Activated CD8-positive, alpha-beta T cell treated with anti-CD3 and anti-CD28 coated beads for 36 hours (primary cell): ENCODE data around the gene ANKRD23. TPM values are rescaled to one million over a fixed set of nuclear protein-coding genes. Genes with fewer than 3 reads are reported as not detected.

ENCODE experiments used
- ATAC-seq: fragments of 200-7000 bp; cut with Tn5 transposase; one replicate; pipeline ENCODE4 v1.10.0; 2021; ENCODE audit warnings: mild to moderate bottlenecking, moderate library complexity
- CTCF ChIA-PET: fragments of 350-600 bp; sonication (Branson Sonifier 250); formaldehyde crosslinking; loops from one replicate; lab custom pipeline; 2021; ENCODE audit warnings: antibody characterized with exemption; lab: Charles Lee
- POLR2A ChIA-PET: fragments of 350-600 bp; sonication (Branson Sonifier 250); formaldehyde crosslinking; loops from one replicate; lab custom pipeline; 2021; ENCODE audit warnings: antibody characterized with exemption; lab: Charles Lee
- DNase-seq: peaks from one replicate; pipeline ENCODE4 v3.0.0-alpha.2; 2020
- H3K27ac Mint-ChIP-seq: one replicate; pipeline ENCODE4 v1.8.0; 2021; ENCODE audit warnings: mild to moderate bottlenecking, mixed read lengths
- H3K27me3 Mint-ChIP-seq: one replicate; pipeline ENCODE4 v1.8.0; 2021; ENCODE audit warnings: mixed read lengths
- H3K36me3 Mint-ChIP-seq: one replicate; pipeline ENCODE4 v1.8.0; 2021; ENCODE audit warnings: low read depth, mixed read lengths
- H3K4me1 Mint-ChIP-seq: one replicate; pipeline ENCODE4 v1.8.0; 2021; ENCODE audit warnings: low read depth, mixed read lengths
- H3K4me3 Mint-ChIP-seq: one replicate; pipeline ENCODE4 v1.8.0; 2021; ENCODE audit warnings: mild to moderate bottlenecking, moderate library complexity, mixed read lengths
- H3K9me3 Mint-ChIP-seq: one replicate; pipeline ENCODE4 v1.8.0; 2021; ENCODE audit warnings: mixed read lengths
- intact Hi-C: fragments of 100-400 bp; cut with micrococcal nuclease; formaldehyde crosslinking; loops from one replicate; pipeline ENCODE4 v1.10.0; 2022
- total RNA-seq, 2 experiments: library from RNA; stranded (reverse); gene quantifications; one replicate each; pipeline ENCODE4 v1.2.3, GENCODE V29; 2021
- TF ChIP-seq, protein P1 (sequence below): fragments of 200-600 bp; IDR thresholded peaks from one replicate; pipeline ENCODE4 v1.8.0; 2022; ENCODE audit warnings: antibody characterized with exemption, mild to moderate bottlenecking

Gene ANKRD23
- total RNA-seq, 2 experiments from 2014 or later, result 5.3 to 5.7 TPM

GRCh38 chr2:96842600-96842999 lies 1.2 kb downstream of the ANKRD23 start:
- no peak for DNase-seq
- Mint-ChIP-seq H3K4me1 (peaks cover 18% of the 10 kb centered on the region), H3K4me3 (no peak overlapping the region), H3K36me3 (peaks cover 6% of the 10 kb centered on the region), H3K9me3 (no peaks in the 10 kb centered on the region), H3K27ac (no peak overlapping the region), H3K27me3 (no peaks in the 10 kb centered on the region)
- intact Hi-C loops, result no loop called here
- POLR2A ChIA-PET, result interaction anchor here (0.8 to 3.6 kb wide), 4 partner anchors 9 to 85 kb away, joined by 3 to 20 read pairs (median 3); partner anchors contain the start of gene ANKRD39
- no peak for ATAC-seq
- TF ChIP-seq, protein P1, sequence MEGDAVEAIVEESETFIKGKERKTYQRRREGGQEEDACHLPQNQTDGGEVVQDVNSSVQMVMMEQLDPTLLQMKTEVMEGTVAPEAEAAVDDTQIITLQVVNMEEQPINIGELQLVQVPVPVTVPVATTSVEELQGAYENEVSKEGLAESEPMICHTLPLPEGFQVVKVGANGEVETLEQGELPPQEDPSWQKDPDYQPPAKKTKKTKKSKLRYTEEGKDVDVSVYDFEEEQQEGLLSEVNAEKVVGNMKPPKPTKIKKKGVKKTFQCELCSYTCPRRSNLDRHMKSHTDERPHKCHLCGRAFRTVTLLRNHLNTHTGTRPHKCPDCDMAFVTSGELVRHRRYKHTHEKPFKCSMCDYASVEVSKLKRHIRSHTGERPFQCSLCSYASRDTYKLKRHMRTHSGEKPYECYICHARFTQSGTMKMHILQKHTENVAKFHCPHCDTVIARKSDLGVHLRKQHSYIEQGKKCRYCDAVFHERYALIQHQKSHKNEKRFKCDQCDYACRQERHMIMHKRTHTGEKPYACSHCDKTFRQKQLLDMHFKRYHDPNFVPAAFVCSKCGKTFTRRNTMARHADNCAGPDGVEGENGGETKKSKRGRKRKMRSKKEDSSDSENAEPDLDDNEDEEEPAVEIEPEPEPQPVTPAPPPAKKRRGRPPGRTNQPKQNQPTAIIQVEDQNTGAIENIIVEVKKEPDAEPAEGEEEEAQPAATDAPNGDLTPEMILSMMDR, result no peak
- CTCF ChIA-PET, result interaction anchor here (0.8 to 4.0 kb wide), 6 partner anchors 9 to 96 kb away, joined by 3 to 29 read pairs (median 4); partner anchors contain the start of genes ANKRD39 and CNNM3

DNA sequence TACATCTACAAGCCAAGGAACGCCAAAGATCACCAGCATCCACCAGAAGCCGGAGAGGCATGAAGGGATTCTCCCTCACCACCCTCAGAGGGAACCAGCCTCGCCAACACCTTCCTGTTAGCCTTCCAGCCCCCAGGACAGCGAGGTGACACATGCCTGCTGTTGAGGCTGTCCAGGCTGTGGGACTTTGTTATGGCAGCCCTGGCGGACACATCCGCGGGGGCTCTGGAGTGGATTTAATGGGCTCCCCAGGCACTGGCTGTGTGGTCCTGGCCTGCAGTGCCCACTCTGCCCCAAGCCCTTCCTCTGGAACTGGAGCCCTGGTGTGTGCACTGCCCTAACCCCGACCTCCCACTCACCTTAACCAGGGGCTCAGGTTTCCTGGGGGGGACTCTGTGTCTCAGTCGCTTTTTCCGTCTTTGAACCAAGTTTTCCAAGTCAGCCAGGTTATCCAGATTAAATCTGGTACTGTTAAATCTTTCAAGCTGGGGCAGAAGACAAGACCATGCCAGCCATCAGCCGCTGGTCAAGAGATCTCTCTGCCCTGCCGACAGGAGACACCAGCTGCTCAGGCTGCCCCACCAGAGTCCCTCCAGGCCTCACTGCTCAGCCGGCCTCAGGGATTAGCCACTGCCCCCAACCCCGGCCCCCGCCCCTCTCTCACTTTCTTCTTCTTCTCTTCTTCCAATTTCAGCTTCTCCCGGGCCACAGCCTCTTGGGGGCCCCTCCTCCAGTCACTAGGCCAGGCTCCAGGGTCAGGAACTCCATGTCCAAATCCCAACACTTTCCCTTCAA lies 1.9 kb downstream of the ANKRD23 start:
- H3K9me3 Mint-ChIP-seq, result no peaks in the 10 kb centered on the region
- no peaks in the 10 kb centered on the region for H3K27me3 Mint-ChIP-seq
- TF ChIP-seq, protein P1, result no peak
- ChIA-PET POLR2A (interaction anchor here (0.8 to 3.6 kb wide), 3 partner anchors 15 to 85 kb away, joined by 3 to 20 read pairs (median 3); partner anchors contain the start of gene ANKRD39), CTCF (interaction anchor here (0.8 to 4.0 kb wide), 3 partner anchors 15 to 42 kb away, joined by 3 to 29 read pairs (median 4); partner anchors contain the start of gene ANKRD39)
- no peak overlapping the region for H3K27ac Mint-ChIP-seq
- peaks cover 4% of the 10 kb centered on the region for H3K36me3 Mint-ChIP-seq
- DNase-seq, result no peak
- ATAC-seq, result no peak
- intact Hi-C loops, result no loop called here
- H3K4me1 Mint-ChIP-seq, result peaks cover 18% of the 10 kb centered on the region
- no peak overlapping the region for H3K4me3 Mint-ChIP-seq

DNA sequence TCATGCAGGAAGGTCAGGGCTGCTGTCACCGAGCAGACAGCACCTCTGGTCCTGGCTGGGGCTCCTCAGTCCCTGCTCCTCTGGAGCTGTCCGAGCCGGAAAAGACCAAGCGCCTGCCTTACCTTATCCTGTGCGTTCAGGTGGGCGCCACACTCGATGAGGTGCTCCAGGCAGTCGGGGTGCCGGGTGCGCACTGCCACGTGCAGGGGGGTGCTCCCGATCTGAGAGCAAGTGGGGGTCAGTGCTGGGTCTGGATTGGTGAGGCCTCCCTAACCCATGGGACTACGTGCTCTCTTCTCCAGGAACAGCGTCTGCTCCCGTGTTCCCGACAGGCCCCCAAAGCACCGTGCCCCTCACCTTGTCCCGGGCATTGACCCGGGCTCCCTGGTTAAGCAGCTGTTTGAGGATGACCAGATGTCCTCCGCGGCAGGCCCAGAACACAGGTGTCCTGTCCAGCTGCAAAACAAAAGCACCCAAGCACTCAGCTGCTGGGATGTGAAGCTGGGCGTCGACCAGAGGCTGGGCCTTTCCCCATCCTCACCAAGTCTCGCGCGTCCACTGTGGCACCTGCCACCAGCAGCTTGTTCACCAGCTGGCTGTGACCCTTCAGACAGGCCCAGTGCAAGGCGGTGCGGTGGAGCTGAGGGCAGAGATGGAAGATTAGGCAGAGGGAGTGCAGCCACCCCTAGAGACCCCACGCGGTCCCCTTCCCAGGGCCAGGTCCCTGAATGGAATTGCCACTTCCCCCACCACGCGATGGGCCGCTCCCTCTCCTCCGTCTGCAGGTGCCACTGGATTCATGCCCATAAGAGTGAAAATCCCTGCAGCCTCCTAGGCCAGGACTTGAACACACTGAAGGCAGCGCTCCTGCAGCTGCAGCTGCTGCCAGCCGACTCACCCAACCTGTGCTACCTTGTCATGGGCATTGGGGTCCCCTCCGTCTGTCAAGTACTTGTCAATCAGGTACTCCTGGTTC lies 3.7 kb downstream of the ANKRD23 start:
- peaks cover 3% of the 10 kb centered on the region for H3K36me3 Mint-ChIP-seq
- POLR2A ChIA-PET, result interaction anchor here (0.5 to 1.6 kb wide), 8 partner anchors 9 to 857 kb away, joined by 3 to 8 read pairs (median 3); partner anchors contain the start of genes ANKRD39 and CNNM3
- CTCF ChIA-PET, result interaction anchor here (0.9 to 2.0 kb wide), 4 partner anchors 17 to 111 kb away, joined by 3 to 9 read pairs (median 4); partner anchors contain the start of genes ANKRD39 and CNNM3
- intact Hi-C loops, result no loop called here
- H3K4me1 Mint-ChIP-seq, result peaks cover 18% of the 10 kb centered on the region
- TF ChIP-seq, protein P1, result no peak
- DNase-seq (no peak), ATAC-seq (no peak)
- H3K4me3 Mint-ChIP-seq, result no peak overlapping the region
- H3K27ac Mint-ChIP-seq, result no peak overlapping the region
- H3K9me3 Mint-ChIP-seq, result no peaks in the 10 kb centered on the region
- no peaks in the 10 kb centered on the region for H3K27me3 Mint-ChIP-seq

DNA sequence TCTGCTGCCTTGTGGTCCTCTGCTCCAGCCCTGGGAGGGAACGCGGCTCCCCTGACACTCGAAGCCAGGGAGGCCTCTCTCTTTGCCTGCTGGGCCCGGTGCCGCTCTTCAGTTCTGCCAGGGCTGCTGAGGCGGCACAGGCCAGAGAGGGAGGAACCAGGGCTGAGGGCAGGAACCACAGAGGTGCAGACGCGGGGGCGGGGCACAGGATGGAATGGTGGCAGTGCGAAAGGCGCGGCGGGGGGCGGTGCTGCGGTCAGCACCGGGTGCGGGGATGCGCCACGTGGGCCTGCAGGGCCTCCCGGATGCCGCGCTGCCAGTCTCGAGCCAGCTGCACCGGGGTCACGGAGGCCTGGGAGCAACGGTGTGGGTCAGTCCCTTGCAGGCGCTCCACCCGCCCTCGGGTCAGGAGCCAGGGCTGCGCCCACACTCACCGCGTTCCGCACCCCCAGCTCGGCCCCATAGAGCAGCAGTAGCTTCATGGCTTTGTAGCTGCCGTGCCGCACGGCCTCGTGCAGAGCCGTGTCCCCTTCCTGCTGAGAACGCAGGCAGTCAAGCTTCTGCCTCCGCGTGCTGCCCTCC lies 4.4 kb downstream of the ANKRD23 start:
- ChIA-PET CTCF (interaction anchor here (0.9 to 2.0 kb wide), 4 partner anchors 18 to 112 kb away, joined by 3 to 9 read pairs (median 4); partner anchors contain the start of genes ANKRD39 and CNNM3), POLR2A (interaction anchor here (0.7 to 1.6 kb wide), 5 partner anchors 8 to 123 kb away, joined by 3 to 8 read pairs (median 4); partner anchors contain the start of gene ANKRD39)
- no peaks in the 10 kb centered on the region for H3K9me3 Mint-ChIP-seq
- ATAC-seq (peak; percentile 92), DNase-seq (peak; percentile 92)
- TF ChIP-seq, protein P1, result no peak
- H3K4me1 Mint-ChIP-seq, result peaks cover 18% of the 10 kb centered on the region
- H3K36me3 Mint-ChIP-seq, result peaks cover 5% of the 10 kb centered on the region
- peak overlapping the region; percentile 61 for H3K27ac Mint-ChIP-seq
- peak overlapping the region; percentile 42 for H3K4me3 Mint-ChIP-seq
- intact Hi-C loops, result no loop called here
- H3K27me3 Mint-ChIP-seq, result no peaks in the 10 kb centered on the region
